ENCODE measurements around the gene PIP4K2C.
"Not testable (repeated sequence)": the region's sequence is repeated elsewhere in the genome, so short reads cannot be mapped to it uniquely, and the experiment has no call there.

Gene PIP4K2C

GRCh38 chr12:57560516-57560915 lies 30.5 kb upstream of the PIP4K2C start:
- no peak for DNase-seq

GRCh38 chr12:57561117-57561516 lies 29.9 kb upstream of the PIP4K2C start:
- not testable (repeated sequence) for DNase-seq

- no peak for DNase-seq
Measured at GRCh38 chr12:57563358-57563757, 27.6 kb upstream of the PIP4K2C start.

- no peak for DNase-seq
Measured at GRCh38 chr12:57564178-57564740, 26.7 kb upstream of the PIP4K2C start.

- no peak for DNase-seq
Measured at GRCh38 chr12:57568838-57569237, 22.2 kb upstream of the PIP4K2C start.

- DNase-seq = no peak
Measured at GRCh38 chr12:57569858-57570257, 21.1 kb upstream of the PIP4K2C start.

GRCh38 chr12:57570438-57570837 lies 20.6 kb upstream of the PIP4K2C start:
- not testable (repeated sequence) for DNase-seq

GRCh38 chr12:57571926-57572762 lies 18.8 kb upstream of the PIP4K2C start:
- no peak for DNase-seq

- no peak for DNase-seq
Measured at GRCh38 chr12:57574795-57575194, 16.2 kb upstream of the PIP4K2C start.

GRCh38 chr12:57575771-57576612 lies 15.0 kb upstream of the PIP4K2C start:
- DNase-seq = no peak

GRCh38 chr12:57576613-57577160 lies 14.3 kb upstream of the PIP4K2C start:
- no peak for DNase-seq

- DNase-seq = no peak
Measured at GRCh38 chr12:57577981-57578758, 12.8 kb upstream of the PIP4K2C start.

- DNase-seq = no peak
Measured at GRCh38 chr12:57579011-57579410, 12.0 kb upstream of the PIP4K2C start.

- DNase-seq = no peak
Measured at GRCh38 chr12:57579677-57580465, 11.1 kb upstream of the PIP4K2C start.

GRCh38 chr12:57580466-57580795 lies 10.6 kb upstream of the PIP4K2C start:
- DNase-seq = no peak

- no peak for DNase-seq
Measured at GRCh38 chr12:57581802-57582201, 9.2 kb upstream of the PIP4K2C start.

GRCh38 chr12:57582440-57582839 lies 8.6 kb upstream of the PIP4K2C start:
- no peak for DNase-seq

- DNase-seq = peak; percentile 76
Measured at GRCh38 chr12:57583008-57583831, 7.8 kb upstream of the PIP4K2C start.

- no peak for DNase-seq
Measured at GRCh38 chr12:57584050-57584449, 6.9 kb upstream of the PIP4K2C start.

- no peak for DNase-seq
Measured at GRCh38 chr12:57584690-57585089, 6.3 kb upstream of the PIP4K2C start.

- DNase-seq = no peak
Measured at GRCh38 chr12:57585156-57585555, 5.8 kb upstream of the PIP4K2C start.
